Neural crest cell (in vitro differentiated cells): ENCODE data around the gene RNF5. TPM values are rescaled to one million over a fixed set of nuclear protein-coding genes. Genes with fewer than 3 reads are reported as not detected.

Source experiments
- DNase-seq: peaks from one replicate; pipeline ENCODE4 v3.0.0; 2021; ENCODE audit warnings: low read depth, mixed read lengths, low spot score
- H3K27ac Mint-ChIP-seq: one replicate; pipeline ENCODE4 v1.8.0; 2021; ENCODE audit warnings: mild to moderate bottlenecking, mixed read lengths; ENCODE audit not compliant: unreplicated experiment
- H3K27me3 Mint-ChIP-seq: 2 replicates; pipeline ENCODE4 v1.8.0; 2021; ENCODE audit warnings: low read depth, mild to moderate bottlenecking, mixed read lengths
- H3K36me3 Mint-ChIP-seq: 2 replicates; pipeline ENCODE4 v1.8.0; 2021; ENCODE audit warnings: low read depth, mild to moderate bottlenecking, mixed read lengths
- H3K4me1 Mint-ChIP-seq: 2 replicates; pipeline ENCODE4 v1.8.0; 2021; ENCODE audit warnings: mixed read lengths
- H3K4me3 Mint-ChIP-seq: one replicate; pipeline ENCODE4 v1.8.0; 2021; ENCODE audit warnings: mild to moderate bottlenecking, mixed read lengths
- H3K9me3 Mint-ChIP-seq: 2 replicates; pipeline ENCODE4 v1.8.0; 2021; ENCODE audit warnings: mixed read lengths
- total RNA-seq: library from RNA; stranded (reverse); gene quantifications from 2 replicates; pipeline ENCODE4 v1.2.1, GENCODE V29; 2021
- TF ChIP-seq, protein P1 (sequence below): fragments of 200-600 bp; sonication (generic); conservative IDR thresholded peaks from 2 replicates; pipeline ENCODE4 v1.5.0; 2021; ENCODE audit warnings: antibody characterized with exemption, mild to moderate bottlenecking

The RNF5 gene
- total RNA-seq, 1 donor from 2014 or later: 60.2 TPM

DNA sequence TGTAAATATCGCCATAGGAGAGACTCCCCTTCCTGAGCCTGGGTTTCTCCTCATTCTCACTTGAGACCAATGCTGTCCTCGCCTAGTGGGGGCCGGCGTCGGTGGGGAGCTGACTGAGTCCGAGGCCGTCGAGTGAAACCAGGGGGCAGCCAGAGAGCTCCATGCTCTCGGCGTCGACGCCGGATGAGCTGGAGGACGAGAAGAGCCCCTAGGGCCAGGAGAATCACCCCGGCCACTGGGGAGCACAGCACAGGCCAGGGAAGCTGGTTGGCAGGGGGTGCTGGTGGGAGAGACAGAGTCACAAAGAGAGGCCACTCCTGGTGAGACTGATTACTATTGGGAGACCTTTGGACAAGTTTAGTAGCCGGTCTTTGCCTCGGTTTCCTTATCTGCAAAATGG, 20.7 kb downstream of the RNF5 start:
- no peak for DNase-seq
- Mint-ChIP-seq H3K4me1 (peaks cover 43% of the 10 kb centered on the region), H3K27ac (peak overlapping the region; percentile 19), H3K9me3 (no peaks in the 10 kb centered on the region), H3K27me3 (no peaks in the 10 kb centered on the region), H3K36me3 (no peaks in the 10 kb centered on the region), H3K4me3 (no peak overlapping the region)
- TF ChIP-seq, protein P1, sequence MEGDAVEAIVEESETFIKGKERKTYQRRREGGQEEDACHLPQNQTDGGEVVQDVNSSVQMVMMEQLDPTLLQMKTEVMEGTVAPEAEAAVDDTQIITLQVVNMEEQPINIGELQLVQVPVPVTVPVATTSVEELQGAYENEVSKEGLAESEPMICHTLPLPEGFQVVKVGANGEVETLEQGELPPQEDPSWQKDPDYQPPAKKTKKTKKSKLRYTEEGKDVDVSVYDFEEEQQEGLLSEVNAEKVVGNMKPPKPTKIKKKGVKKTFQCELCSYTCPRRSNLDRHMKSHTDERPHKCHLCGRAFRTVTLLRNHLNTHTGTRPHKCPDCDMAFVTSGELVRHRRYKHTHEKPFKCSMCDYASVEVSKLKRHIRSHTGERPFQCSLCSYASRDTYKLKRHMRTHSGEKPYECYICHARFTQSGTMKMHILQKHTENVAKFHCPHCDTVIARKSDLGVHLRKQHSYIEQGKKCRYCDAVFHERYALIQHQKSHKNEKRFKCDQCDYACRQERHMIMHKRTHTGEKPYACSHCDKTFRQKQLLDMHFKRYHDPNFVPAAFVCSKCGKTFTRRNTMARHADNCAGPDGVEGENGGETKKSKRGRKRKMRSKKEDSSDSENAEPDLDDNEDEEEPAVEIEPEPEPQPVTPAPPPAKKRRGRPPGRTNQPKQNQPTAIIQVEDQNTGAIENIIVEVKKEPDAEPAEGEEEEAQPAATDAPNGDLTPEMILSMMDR: no peak

DNA sequence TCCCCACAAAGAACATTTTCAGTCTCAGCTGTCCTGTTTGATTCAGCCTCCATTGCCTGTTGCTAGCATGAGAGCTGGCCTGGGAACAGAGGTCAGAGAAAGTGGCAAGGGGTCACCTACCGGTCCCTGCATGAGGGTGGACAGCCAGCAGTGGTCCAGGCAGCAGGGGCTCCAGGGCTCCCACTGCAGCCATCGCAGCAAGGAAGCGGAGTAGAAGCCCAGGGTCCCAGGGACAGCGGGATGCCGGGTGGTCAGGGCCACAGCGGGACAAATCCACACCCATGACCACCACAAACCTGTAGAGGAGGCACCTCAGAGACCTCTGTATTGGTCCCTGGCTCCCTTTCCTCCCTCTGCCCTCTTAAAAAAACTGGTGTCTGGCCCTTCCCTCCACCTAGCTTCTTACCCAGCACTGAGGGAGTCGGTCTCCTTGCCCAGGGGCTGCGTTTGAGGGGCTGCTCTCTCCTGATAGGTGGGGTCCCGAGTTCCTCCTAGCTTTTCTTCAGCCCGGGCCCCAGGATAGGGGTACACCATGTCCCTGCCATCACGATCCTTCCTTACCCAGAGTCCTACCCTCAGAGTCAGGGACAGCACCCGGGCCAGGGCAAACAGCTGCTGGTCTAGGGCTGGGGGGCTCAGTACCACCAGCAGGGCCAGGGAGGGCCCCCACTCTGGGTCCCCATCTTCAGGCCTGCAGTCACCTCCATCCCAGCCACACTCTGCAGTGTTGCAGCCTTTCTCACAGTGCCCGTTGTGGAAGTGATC, 22.7 kb downstream of the RNF5 start:
- H3K27ac Mint-ChIP-seq: peak overlapping the region; percentile 22
- H3K27me3 Mint-ChIP-seq: peaks cover 3% of the 10 kb centered on the region
- no peaks in the 10 kb centered on the region for H3K36me3 Mint-ChIP-seq
- TF ChIP-seq, protein P1: no peak
- H3K4me1 Mint-ChIP-seq: peaks cover 27% of the 10 kb centered on the region
- no peak for DNase-seq
- H3K9me3 Mint-ChIP-seq: peaks cover 3% of the 10 kb centered on the region
- H3K4me3 Mint-ChIP-seq: no peak overlapping the region

- Mint-ChIP-seq H3K27ac (no peak overlapping the region), H3K9me3 (peaks cover 9% of the 10 kb centered on the region), H3K27me3 (peaks cover 3% of the 10 kb centered on the region), H3K36me3 (no peaks in the 10 kb centered on the region), H3K4me3 (no peak overlapping the region), H3K4me1 (peaks cover 20% of the 10 kb centered on the region)
- TF ChIP-seq, protein P1: no peak
- no peak for DNase-seq
Observed at GRCh38 chr6:32202186-32202585, 24.0 kb downstream of the RNF5 start.

- Mint-ChIP-seq H3K4me3 (no peak overlapping the region), H3K27me3 (peaks cover 3% of the 10 kb centered on the region), H3K9me3 (peaks cover 9% of the 10 kb centered on the region), H3K4me1 (peaks cover 15% of the 10 kb centered on the region), H3K36me3 (no peaks in the 10 kb centered on the region), H3K27ac (no peak overlapping the region)
- DNase-seq: no peak
- TF ChIP-seq, protein P1: no peak
Observed at GRCh38 chr6:32203426-32204267, 25.4 kb downstream of the RNF5 start.

GRCh38 chr6:32204268-32204715, 26.1 kb downstream of the RNF5 start:
- TF ChIP-seq, protein P1: no peak
- no peaks in the 10 kb centered on the region for H3K36me3 Mint-ChIP-seq
- DNase-seq: no peak
- no peak overlapping the region for H3K4me3 Mint-ChIP-seq
- peaks cover 15% of the 10 kb centered on the region for H3K4me1 Mint-ChIP-seq
- peaks cover 3% of the 10 kb centered on the region for H3K27me3 Mint-ChIP-seq
- peaks cover 11% of the 10 kb centered on the region for H3K9me3 Mint-ChIP-seq
- no peak overlapping the region for H3K27ac Mint-ChIP-seq
